ENCODE measurements around the gene TRIM77.
"Not testable (repeated sequence)": the region's sequence is repeated elsewhere in the genome, so short reads cannot be mapped to it uniquely, and the experiment has no call there.

TRIM77 gene

GRCh38 chr11:89709999-89710398 lies at the start of gene TRIM77:
Gene TRIM77, plus strand, starts transcription at chr11:89710299. Its CDS starts 0 bp downstream, at chr11:89710299.
- DNase-seq = not testable (repeated sequence)

- DNase-seq = no peak
Measured at GRCh38 chr11:89667001-89667400, 43.1 kb upstream of the TRIM77 start.

GRCh38 chr11:89668158-89668557 lies 41.9 kb upstream of the TRIM77 start:
- DNase-seq = not testable (repeated sequence)

- DNase-seq = not testable (repeated sequence)
Measured at GRCh38 chr11:89669586-89669985, 40.5 kb upstream of the TRIM77 start.

GRCh38 chr11:89669993-89670669 lies 40.0 kb upstream of the TRIM77 start:
- not testable (repeated sequence) for DNase-seq

- DNase-seq = not testable (repeated sequence)
Measured at GRCh38 chr11:89672547-89672946, 37.6 kb upstream of the TRIM77 start.

- DNase-seq = not testable (repeated sequence)
Measured at GRCh38 chr11:89673380-89673779, 36.7 kb upstream of the TRIM77 start.

- DNase-seq = not testable (repeated sequence)
Measured at GRCh38 chr11:89675383-89675782, 34.7 kb upstream of the TRIM77 start.

- not testable (repeated sequence) for DNase-seq
Measured at GRCh38 chr11:89675948-89676347, 34.2 kb upstream of the TRIM77 start.

GRCh38 chr11:89707080-89707479 lies 3.0 kb upstream of the TRIM77 start:
- DNase-seq = not testable (repeated sequence)

- not testable (repeated sequence) for DNase-seq
Measured at GRCh38 chr11:89724866-89725498, 14.9 kb downstream of the TRIM77 start.

GRCh38 chr11:89730215-89730614 lies 20.1 kb downstream of the TRIM77 start:
- not testable (repeated sequence) for DNase-seq

- peak; percentile 78 for DNase-seq
Measured at GRCh38 chr11:89736566-89736965, 26.5 kb downstream of the TRIM77 start.

GRCh38 chr11:89737116-89737515 lies 27.0 kb downstream of the TRIM77 start:
- DNase-seq = peak; percentile 63

- peak; percentile 36 for DNase-seq
Measured at GRCh38 chr11:89741406-89741805, 31.3 kb downstream of the TRIM77 start.

GRCh38 chr11:89744158-89744557 lies 34.1 kb downstream of the TRIM77 start:
- DNase-seq = not testable (repeated sequence)

GRCh38 chr11:89750822-89751221 lies 40.7 kb downstream of the TRIM77 start:
- DNase-seq = not testable (repeated sequence)

All from islet precursor cell (in vitro differentiated cells).